A673 (cell line): Measurements from ENCODE around the gene NUDT2. TPM values are rescaled to one million over a fixed set of nuclear protein-coding genes. Genes with fewer than 3 reads are reported as not detected.
A peak's percentile ranks its signal among the peaks of the same experiment; 100 is the strongest.
"Not testable (repeated sequence)": the region's sequence is repeated elsewhere in the genome, so short reads cannot be mapped to it uniquely, and the experiment has no call there.

Experiments
- BruUV-seq: library from RNA; stranded (reverse); fragments of 400-500 nt; replicated peaks from 2 replicates; lab custom pipeline; 2021; lab: Mats Ljungman, UMichigan
- CTCF ChIA-PET: fragments of 300-600 bp; sonication (Branson Sonifier 250); formaldehyde crosslinking; loops from one replicate; lab custom pipeline; 2022; ENCODE audit warnings: antibody characterized with exemption; lab: Charles Lee
- POLR2A ChIA-PET: fragments of 300-600 bp; sonication (Branson Sonifier 250); formaldehyde crosslinking; loops from one replicate; lab custom pipeline; 2022; ENCODE audit warnings: antibody characterized with exemption; ENCODE audit not compliant: low non-redundant PET; lab: Charles Lee
- DNase-seq: peaks from one replicate; pipeline ENCODE4 v3.0.0-alpha.2; 2015; ENCODE audit warnings: low spot score
- H3K27ac ChIP-seq: fragments of 200-600 bp; sonication (generic); 2 replicates; pipeline ENCODE4 v1.5.1; 2016; ENCODE audit warnings: mixed run types, low read depth, mild to moderate bottlenecking, mixed read lengths, antibody characterized with exemption, low read length; ENCODE audit not compliant: poor library complexity, severe bottlenecking
- H3K27me3 ChIP-seq: fragments of 200-600 bp; sonication (generic); replicated peaks from 2 replicates; pipeline ENCODE4 v1.6.1; 2017; ENCODE audit warnings: mixed run types, low read depth, mild to moderate bottlenecking, mixed read lengths, antibody characterized with exemption, low read length; ENCODE audit not compliant: insufficient read depth, poor library complexity
- H3K36me3 ChIP-seq: fragments of 200-600 bp; sonication (generic); 2 replicates; pipeline ENCODE4 v1.6.1; 2016; ENCODE audit warnings: mixed run types, mild to moderate bottlenecking, mixed read lengths, antibody characterized with exemption, low read length; ENCODE audit not compliant: insufficient read depth, poor library complexity, severe bottlenecking
- H3K4me1 ChIP-seq: fragments of 200-600 bp; sonication (generic); 2 replicates; pipeline ENCODE4 v1.6.1; 2017; ENCODE audit warnings: mixed run types, mild to moderate bottlenecking, mixed read lengths, antibody characterized with exemption, low read length; ENCODE audit not compliant: insufficient read depth, poor library complexity, severe bottlenecking
- H3K4me3 ChIP-seq: fragments of 200-600 bp; sonication (generic); 2 replicates; pipeline ENCODE4 v1.5.1; 2016; ENCODE audit warnings: low read depth, mixed run types, mild to moderate bottlenecking, mixed read lengths, low read length; ENCODE audit not compliant: poor library complexity, severe bottlenecking
- H3K9me3 ChIP-seq: fragments of 200-600 bp; sonication (generic); 2 replicates; pipeline ENCODE4 v1.6.1; 2016; ENCODE audit warnings: mixed run types, low read depth, mild to moderate bottlenecking, mixed read lengths, antibody characterized with exemption, low read length; ENCODE audit not compliant: poor library complexity, severe bottlenecking
- CTCF ChIP-seq: fragments of 300-800, 200-600 bp; sonication (generic); conservative IDR thresholded peaks from 2 replicates; pipeline ENCODE4 v1.5.1; 2017; ENCODE audit warnings: low read depth, mild to moderate bottlenecking, antibody characterized with exemption, low read length, moderate library complexity, mixed read lengths
- EZH2 ChIP-seq: fragments of 200-600 bp; sonication (generic); IDR thresholded peaks from 2 replicates; pipeline ENCODE4 v1.6.1; 2017; ENCODE audit warnings: borderline replicate concordance, low read depth, mild to moderate bottlenecking, mixed read lengths, antibody characterized with exemption, low read length; ENCODE audit not compliant: poor library complexity, severe bottlenecking
- intact Hi-C: fragments of 100-400 bp; cut with micrococcal nuclease; formaldehyde crosslinking; loops from one replicate; pipeline ENCODE4 v1.10.0; 2022; ENCODE audit not compliant: unreplicated experiment
- total RNA-seq: library from RNA; stranded (reverse); gene quantifications from 2 replicates; pipeline ENCODE4 v1.2.3, GENCODE V29; 2021

NUDT2 gene
- total RNA-seq, 1 experiment from 2014 or later = 19.1 TPM

DNA sequence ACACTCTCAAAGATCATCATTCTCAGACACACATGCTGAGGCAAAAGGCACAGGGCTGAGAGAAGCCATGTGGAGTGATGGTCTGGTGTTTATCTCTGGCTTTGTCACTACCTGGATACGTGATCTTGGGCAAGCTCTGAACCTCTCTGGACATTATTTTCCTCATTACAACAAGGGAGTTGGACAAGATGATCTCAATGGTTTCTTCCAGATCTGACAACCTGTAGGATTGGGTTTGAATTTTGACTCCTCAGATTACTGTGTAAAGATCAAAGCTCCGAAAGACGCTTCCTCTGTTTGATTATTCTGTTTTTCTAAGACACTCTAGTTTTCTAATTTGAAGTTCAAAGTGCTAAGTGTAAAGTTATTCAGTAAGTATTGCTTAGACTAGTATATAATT is 20.0 kb downstream of the NUDT2 start:
- TF ChIP-seq CTCF (no peak), EZH2 (no peak)
- Histone ChIP-seq H3K36me3 (no peaks in the 10 kb centered on the region), H3K4me3 (no peak overlapping the region), H3K27me3 (no peaks in the 10 kb centered on the region), H3K4me1 (no peaks in the 10 kb centered on the region), H3K9me3 (no peaks in the 10 kb centered on the region), H3K27ac (no peak overlapping the region)
- DNase-seq = no peak
- POLR2A ChIA-PET = no interaction called here
- intact Hi-C loops = no loop called here
- BruUV-seq = no TSS peak
- CTCF ChIA-PET = no interaction called here

DNA sequence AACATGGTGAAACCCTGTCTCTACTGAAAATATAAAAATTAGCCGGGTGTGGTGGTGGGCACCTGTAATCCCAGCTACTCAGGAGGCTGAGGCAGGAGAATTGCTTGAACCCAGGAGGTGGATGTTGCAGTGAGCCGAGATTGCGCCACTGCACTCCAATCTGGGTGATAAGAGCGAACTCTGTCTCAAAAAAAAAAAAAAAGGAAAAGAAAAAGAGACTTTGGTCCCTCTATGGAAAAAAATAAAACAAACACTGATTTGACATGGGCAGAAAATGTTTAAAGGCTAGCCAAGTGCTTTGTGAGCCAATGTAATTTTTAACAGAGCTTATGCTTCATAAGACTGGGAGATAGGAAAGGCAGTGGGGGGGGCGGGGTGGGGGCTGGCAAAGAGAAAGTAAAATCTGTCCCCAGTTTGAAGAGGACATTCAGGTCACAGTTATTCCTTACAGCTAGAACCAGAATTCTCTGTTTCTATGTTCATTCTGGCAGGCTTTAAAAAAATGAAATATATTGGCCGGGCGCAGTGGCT is 22.8 kb downstream of the NUDT2 start:
- H3K9me3 ChIP-seq = peaks cover 11% of the 10 kb centered on the region
- DNase-seq, POLR2A ChIA-PET, H3K4me3 ChIP-seq, H3K4me1 ChIP-seq, H3K27me3 ChIP-seq, H3K36me3 ChIP-seq, BruUV-seq, intact Hi-C loops, H3K27ac ChIP-seq: not testable (repeated sequence)
- CTCF ChIA-PET = interaction anchor here (0.7 kb wide), 1 partner anchor 239 kb away, joined by 10 read pairs; no protein-coding TSS in a partner anchor

GRCh38 chr9:34352957-34353356 is 23.6 kb downstream of the NUDT2 start:
- peaks cover 19% of the 10 kb centered on the region for H3K9me3 ChIP-seq
- H3K27me3 ChIP-seq, H3K4me3 ChIP-seq, DNase-seq, H3K36me3 ChIP-seq, intact Hi-C loops, POLR2A ChIA-PET, H3K27ac ChIP-seq, H3K4me1 ChIP-seq, BruUV-seq, CTCF ChIA-PET: not testable (repeated sequence)

DNA sequence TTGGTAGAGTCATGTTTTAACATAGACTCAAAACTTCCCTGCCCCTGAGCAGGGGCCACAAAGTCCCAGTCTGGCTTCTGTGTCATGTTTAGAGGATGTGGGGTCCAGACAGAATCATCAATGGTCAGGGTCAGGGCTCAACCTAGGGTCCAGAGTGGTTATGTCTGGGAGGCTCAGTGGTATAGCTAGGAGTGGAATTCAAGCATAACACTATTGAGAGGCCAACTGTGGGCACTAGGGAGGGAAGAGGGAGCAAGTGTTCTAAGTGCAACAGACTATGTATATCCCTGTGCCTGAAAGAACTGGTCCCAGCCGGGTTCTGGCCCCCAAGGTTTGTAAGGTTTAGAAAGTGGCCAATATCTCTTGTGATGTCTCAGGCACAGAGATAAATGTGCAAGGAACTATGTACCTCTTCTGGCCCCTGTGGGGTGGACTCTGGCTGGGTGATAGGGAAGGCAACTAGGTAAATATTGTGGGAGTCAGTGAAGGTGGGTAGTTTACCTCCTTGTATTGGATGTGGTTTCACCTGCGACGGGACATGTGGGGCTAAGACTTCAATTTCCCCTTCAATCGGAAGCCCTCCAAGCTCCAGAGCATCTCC is 33.3 kb downstream of the NUDT2 start:
- POLR2A ChIA-PET = no interaction called here
- Histone ChIP-seq H3K9me3 (peaks cover 3% of the 10 kb centered on the region), H3K27me3 (no peaks in the 10 kb centered on the region), H3K36me3 (no peaks in the 10 kb centered on the region), H3K4me1 (peaks cover 32% of the 10 kb centered on the region), H3K27ac (peak overlapping the region; percentile 91), H3K4me3 (no peak overlapping the region)
- TF ChIP-seq CTCF = no peak
- BruUV-seq = no TSS peak
- intact Hi-C loops = no loop called here
- CTCF ChIA-PET = no interaction called here
- DNase-seq = no peak
